HepG2 (cell line): Measurements from ENCODE around the gene NIP7. TPM values are rescaled to one million over a fixed set of nuclear protein-coding genes. Genes with fewer than 3 reads are reported as not detected.

Experiments
- ATAC-seq: fragments of 200-7000 bp; cut with Tn5 transposase; 3 replicates; pipeline ENCODE4 v1.9.1; 2020; ENCODE audit warnings: mild to moderate bottlenecking, moderate library complexity
- BruUV-seq: library from RNA; stranded (reverse); fragments of 400-500 nt; replicated peaks from 2 replicates; lab custom pipeline; 2021; lab: Mats Ljungman, UMichigan
- CTCF ChIA-PET: fragments of 300-600 bp; formaldehyde crosslinking; extraction: SDS; loops from one replicate; lab custom pipeline; 2021; ENCODE audit warnings: low total read pairs, inconsistent platforms, low intra/inter-chr PET ratio; lab: Yijun Ruan, JAX
- POLR2A ChIA-PET: fragments of 350-600 bp; sonication (Branson Sonifier 250); formaldehyde crosslinking; loops from one replicate; lab custom pipeline; 2020; ENCODE audit warnings: antibody characterized with exemption, inconsistent platforms; lab: Yijun Ruan, JAX
- DNase-seq: peaks from one replicate; pipeline ENCODE4 v3.0.0-alpha.2; 2015; ENCODE audit warnings: low spot score
- FAIRE-seq: peaks from 3 replicates; lab custom pipeline; 2011; peaks lifted over from hg19 to GRCh38; lab: Jason Lieb, UNC
- H2AFZ ChIP-seq: one replicate; pipeline ENCODE4 v1.6.1; 2011; ENCODE audit warnings: low read length, inconsistent platforms
- H3K27ac ChIP-seq: fragments of 300-600 bp; 3 replicates; pipeline ENCODE4 v1.8.0; 2011; ENCODE audit warnings: mixed run types, mild to moderate bottlenecking, mixed read lengths, low read length, inconsistent platforms; ENCODE audit not compliant: insufficient read depth; ENCODE audit errors: extremely low read length
- H3K27me3 ChIP-seq, 2 experiments: fragments of 200-600 bp in 1 of 2; 2 replicates in 1 of 2; 3 replicates in 1 of 2; pipeline versions ENCODE4 v1.6.0 to v1.8.0; 2011; ENCODE audit warnings: low read length in 2 of 2, mild to moderate bottlenecking in 2 of 2, moderate library complexity in 2 of 2, inconsistent platforms in 1 of 2; ENCODE audit not compliant: insufficient read depth in 2 of 2, control insufficient read depth in 1 of 2
- H3K36me3 ChIP-seq, 2 experiments: fragments of 200-600 bp in 1 of 2; replicated peaks in 1 of 2; 2 replicates in 1 of 2; 3 replicates in 1 of 2; pipeline versions ENCODE4 v1.5.1 to v1.8.0; 2011; ENCODE audit warnings: low read length in 2 of 2, inconsistent platforms in 1 of 2; ENCODE audit not compliant: insufficient read depth in 2 of 2, control insufficient read depth in 1 of 2
- H3K4me1 ChIP-seq: 2 replicates; pipeline ENCODE4 v1.5.1; 2012; ENCODE audit warnings: low read length, inconsistent platforms; ENCODE audit not compliant: insufficient read depth
- H3K4me2 ChIP-seq: 2 replicates; pipeline ENCODE4 v1.6.0; 2011; ENCODE audit warnings: low read depth, low read length, inconsistent platforms
- H3K4me3 ChIP-seq, 3 experiments: fragments of 200-600 bp in 1 of 3; sonication (generic), shearing (Covaris generic) in 1 of 3; replicated peaks in 1 of 3; 2 replicates each; pipeline ENCODE4 v1.5.1; 2011 to 2016; ENCODE audit warnings: low read length in 3 of 3, inconsistent platforms in 2 of 3, low read depth in 2 of 3, mild to moderate bottlenecking in 2 of 3, control low read depth in 1 of 3, mixed read lengths in 1 of 3; ENCODE audit not compliant: insufficient read depth in 1 of 3
- H3K79me2 ChIP-seq: one replicate; pipeline ENCODE4 v1.6.1; 2011; ENCODE audit warnings: low read length, inconsistent platforms; ENCODE audit not compliant: insufficient read depth
- H3K9ac ChIP-seq: 2 replicates; pipeline ENCODE4 v1.6.0; 2011; ENCODE audit warnings: mild to moderate bottlenecking, low read depth, low read length, inconsistent platforms; ENCODE audit not compliant: insufficient read depth
- H3K9me3 ChIP-seq: 2 replicates; pipeline ENCODE4 v1.5.1; 2012; ENCODE audit warnings: mild to moderate bottlenecking, low read length
- H4K20me1 ChIP-seq: 2 replicates; pipeline ENCODE4 v1.6.0; 2011; ENCODE audit warnings: inconsistent platforms, mild to moderate bottlenecking, low read length, moderate library complexity; ENCODE audit not compliant: insufficient read depth
- AGO2 ChIP-seq: fragments of 200-400 bp; formaldehyde crosslinking; optimal IDR thresholded peaks from 2 replicates; pipeline ENCODE3; 2017; ENCODE audit warnings: mild to moderate bottlenecking, low read depth, low read length, moderate library complexity
- JUND ChIP-seq: sonication (generic); formaldehyde crosslinking; IDR thresholded peaks from 2 replicates; pipeline ENCODE4 v1.8.0; 2022; ENCODE audit warnings: mild to moderate bottlenecking, missing genetic modification reagents
- KDM1A ChIP-seq: IDR thresholded peaks from 2 replicates; pipeline ENCODE4 v1.6.1; 2016; ENCODE audit warnings: missing compliant biosample characterization
- POLR2G ChIP-seq: fragments of 200-400 bp; formaldehyde crosslinking; IDR thresholded peaks from 2 replicates; pipeline ENCODE4 v1.6.1; 2018; ENCODE audit warnings: mild to moderate bottlenecking, low read depth, low read length, moderate library complexity
- RBFOX2 ChIP-seq: fragments of 200-400 bp; formaldehyde crosslinking; IDR thresholded peaks from 2 replicates; pipeline ENCODE4 v1.6.1; 2017; ENCODE audit warnings: low read depth, mild to moderate bottlenecking, low read length
- RBM22 ChIP-seq: fragments of 200-400 bp; formaldehyde crosslinking; optimal IDR thresholded peaks from 2 replicates; pipeline ENCODE3; 2017; ENCODE audit warnings: mild to moderate bottlenecking, low read length, moderate library complexity
- RXRB ChIP-seq: IDR thresholded peaks from 2 replicates; pipeline ENCODE4 v1.6.1; 2016; ENCODE audit warnings: borderline replicate concordance, missing genetic modification reagents, missing compliant biosample characterization
- SKI ChIP-seq: fragments of 450-650 bp; IDR thresholded peaks from one replicate; pipeline ENCODE4 v1.6.1; 2018; ENCODE audit warnings: mild to moderate bottlenecking; ENCODE audit not compliant: partially characterized antibody
- ZNF136 ChIP-seq: sonication (generic); formaldehyde crosslinking; IDR thresholded peaks from 2 replicates; pipeline ENCODE4 v1.8.1; 2022; ENCODE audit warnings: low read depth, mild to moderate bottlenecking, moderate library complexity, missing genetic modification reagents
- ZNF296 ChIP-seq: sonication (generic); formaldehyde crosslinking; conservative IDR thresholded peaks from 2 replicates; pipeline ENCODE4 v1.5.0; 2020; ENCODE audit warnings: mild to moderate bottlenecking, missing genetic modification reagents
- ZNF317 ChIP-seq: sonication (generic); formaldehyde crosslinking; IDR thresholded peaks from 2 replicates; pipeline ENCODE4 v1.5.0; 2020; ENCODE audit warnings: mild to moderate bottlenecking, missing genetic modification reagents
- WGBS: methylation state at CpG from one replicate; pipeline ENCODE4 v1.1.6; 2017; ENCODE audit warnings: low lambda C conversion rate; 5-methylcytosine and 5-hydroxymethylcytosine counted together
- in situ Hi-C: cut with HindIII; loops from 2 replicates; pipeline ENCODE4 v1.10.0; 2017; ENCODE audit warnings: low pct_unique_long_range_greater_than_20kb; ENCODE audit not compliant: extremely low pct_ligation_motif_present
- intact Hi-C: fragments of 100-400 bp; cut with micrococcal nuclease; formaldehyde crosslinking; loops from one replicate; pipeline ENCODE4 v1.10.0; 2022; ENCODE audit not compliant: unreplicated experiment
- polyA plus RNA-seq, 8 experiments: library from polyadenylated mRNA; depleted of rRNA in 3 of 8; stranded (reverse) in 7 of 8; unstranded in 1 of 8; fragments of >200 nt; fragmentation: Illumina TruSeq in 4 of 8; extraction: Trizol in 4 of 8; gene quantifications; 2 replicates each; pipeline versions ENCODE4 v1.2.1 to v1.2.3, GENCODE V29; 2011 to 2016; ENCODE audit warnings: low read depth in 4 of 8, missing spikeins in 1 of 8, mixed read lengths in 1 of 8; ENCODE audit not compliant: insufficient read depth in 1 of 8
- total RNA-seq, 5 experiments: library from RNA; depleted of rRNA; stranded (reverse); fragments of >200 nt; fragmentation: Illumina TruSeq; extraction: Trizol; gene quantifications; 2 replicates each; pipeline ENCODE4 v1.2.3, GENCODE V29; 2016; ENCODE audit warnings: low read depth in 1 of 5
- TF ChIP-seq, protein P1 (sequence below): sonication (generic); formaldehyde crosslinking; IDR thresholded peaks from 2 replicates; pipeline ENCODE4 v1.5.0; 2020; ENCODE audit warnings: mild to moderate bottlenecking, missing genetic modification reagents, borderline replicate concordance

The NIP7 gene
- total and polyA plus RNA-seq, 2 of the 13 experiments (the other 11 are each of a cell fraction or from before 2014, with no cell fraction given) = 15.3 to 114 TPM

DNA sequence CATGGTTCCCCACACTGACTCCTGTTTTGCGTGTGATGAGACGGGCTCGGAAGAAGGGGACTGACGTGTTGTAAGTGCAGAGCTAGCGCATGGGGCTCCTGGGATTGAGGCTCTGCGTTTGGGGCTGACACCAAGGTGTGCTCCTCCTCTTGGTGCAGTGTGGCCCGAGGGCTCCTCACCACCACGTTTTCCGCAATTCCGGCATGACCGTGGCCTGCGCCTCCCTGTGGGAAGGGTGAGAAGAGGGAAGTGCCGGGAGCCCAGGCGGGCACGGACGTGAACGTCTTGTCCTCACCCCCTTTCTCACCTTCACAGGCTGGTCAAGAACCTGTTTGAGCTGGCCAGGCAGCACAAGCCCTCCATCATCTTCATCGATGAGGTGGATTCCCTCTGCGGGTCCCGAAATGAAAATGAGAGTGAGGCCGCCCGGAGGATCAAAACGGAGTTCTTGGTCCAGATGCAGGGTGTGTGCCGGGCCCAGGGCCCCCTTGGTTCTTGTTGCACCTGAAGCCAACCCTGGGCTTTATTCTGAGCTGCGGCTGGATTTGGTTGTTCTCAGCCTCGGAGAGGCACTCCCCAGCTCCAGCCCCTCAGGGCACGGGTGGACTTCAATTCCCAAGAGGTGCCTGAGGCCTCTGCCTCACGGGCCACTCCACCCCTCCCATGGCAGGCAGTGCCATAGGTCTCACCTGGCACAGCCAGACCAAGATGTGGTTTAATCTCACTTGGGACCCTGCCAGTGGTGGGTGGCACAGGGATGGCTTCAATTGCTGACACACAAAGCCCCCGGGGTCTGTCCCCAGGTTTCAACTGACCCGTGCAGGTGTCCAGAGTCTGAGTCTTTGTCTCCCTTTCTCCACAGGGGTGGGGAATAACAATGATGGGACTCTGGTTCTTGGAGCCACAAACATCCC lies 19.5 kb upstream of the NIP7 start:
- peaks cover 16% of the 10 kb centered on the region for H3K4me1 ChIP-seq
- DNase-seq (no peak), ATAC-seq (no peak), FAIRE-seq (no peak)
- ChIA-PET POLR2A (no interaction called here), CTCF (no interaction called here)
- H2AFZ ChIP-seq = no peak overlapping the region
- peaks cover 4% of the 10 kb centered on the region; the same call in 1 of the 2 replicates for H4K20me1 ChIP-seq
- H3K9me3 ChIP-seq = no peaks in the 10 kb centered on the region
- no peak overlapping the region for H3K27ac ChIP-seq
- TF ChIP-seq KDM1A (CRISPR knock-in tag) (no peak), SKI (no peak), POLR2G (peak; percentile 2; the same call in 1 of the 2 replicates), RXRB (CRISPR knock-in tag) (no peak), RBM22 (peak; percentile 26), ZNF317 (CRISPR knock-in tag) (no peak), ZNF136 (no peak), ZNF296 (CRISPR knock-in tag) (no peak), JUND (CRISPR knock-in tag) (no peak), RBFOX2 (peak; percentile 63), AGO2 (peak; percentile 72)
- TF ChIP-seq, protein P1, sequence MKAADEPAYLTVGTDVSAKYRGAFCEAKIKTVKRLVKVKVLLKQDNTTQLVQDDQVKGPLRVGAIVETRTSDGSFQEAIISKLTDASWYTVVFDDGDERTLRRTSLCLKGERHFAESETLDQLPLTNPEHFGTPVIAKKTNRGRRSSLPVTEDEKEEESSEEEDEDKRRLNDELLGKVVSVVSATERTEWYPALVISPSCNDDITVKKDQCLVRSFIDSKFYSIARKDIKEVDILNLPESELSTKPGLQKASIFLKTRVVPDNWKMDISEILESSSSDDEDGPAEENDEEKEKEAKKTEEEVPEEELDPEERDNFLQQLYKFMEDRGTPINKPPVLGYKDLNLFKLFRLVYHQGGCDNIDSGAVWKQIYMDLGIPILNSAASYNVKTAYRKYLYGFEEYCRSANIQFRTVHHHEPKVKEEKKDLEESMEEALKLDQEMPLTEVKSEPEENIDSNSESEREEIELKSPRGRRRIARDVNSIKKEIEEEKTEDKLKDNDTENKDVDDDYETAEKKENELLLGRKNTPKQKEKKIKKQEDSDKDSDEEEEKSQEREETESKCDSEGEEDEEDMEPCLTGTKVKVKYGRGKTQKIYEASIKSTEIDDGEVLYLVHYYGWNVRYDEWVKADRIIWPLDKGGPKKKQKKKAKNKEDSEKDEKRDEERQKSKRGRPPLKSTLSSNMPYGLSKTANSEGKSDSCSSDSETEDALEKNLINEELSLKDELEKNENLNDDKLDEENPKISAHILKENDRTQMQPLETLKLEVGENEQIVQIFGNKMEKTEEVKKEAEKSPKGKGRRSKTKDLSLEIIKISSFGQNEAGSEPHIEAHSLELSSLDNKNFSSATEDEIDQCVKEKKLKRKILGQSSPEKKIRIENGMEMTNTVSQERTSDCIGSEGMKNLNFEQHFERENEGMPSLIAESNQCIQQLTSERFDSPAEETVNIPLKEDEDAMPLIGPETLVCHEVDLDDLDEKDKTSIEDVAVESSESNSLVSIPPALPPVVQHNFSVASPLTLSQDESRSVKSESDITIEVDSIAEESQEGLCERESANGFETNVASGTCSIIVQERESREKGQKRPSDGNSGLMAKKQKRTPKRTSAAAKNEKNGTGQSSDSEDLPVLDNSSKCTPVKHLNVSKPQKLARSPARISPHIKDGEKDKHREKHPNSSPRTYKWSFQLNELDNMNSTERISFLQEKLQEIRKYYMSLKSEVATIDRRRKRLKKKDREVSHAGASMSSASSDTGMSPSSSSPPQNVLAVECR (CRISPR knock-in tag) = 0 out of 2 replicates have a peak, but pooled peaks have one; percentile 21
- 97% methylated on average over 27 of the region's 30 CpGs for WGBS
- H3K4me3 ChIP-seq = no peak overlapping the region
- H3K9ac ChIP-seq = no peak overlapping the region
- intact Hi-C loops (no loop called here), in situ Hi-C loops (no loop called here)
- H3K79me2 ChIP-seq = peaks cover 15% of the 10 kb centered on the region
- H3K27me3 ChIP-seq = no peaks in the 10 kb centered on the region
- BruUV-seq = no TSS peak
- no peak overlapping the region for H3K4me2 ChIP-seq
- H3K36me3 ChIP-seq = peaks cover 60 to 90% of the 10 kb centered on the region in 2 experiments
